Measurements from ENCODE around the gene PRDX2.
"Not testable (repeated sequence)": the region's sequence is repeated elsewhere in the genome, so short reads cannot be mapped to it uniquely, and the experiment has no call there.

Gene PRDX2

DNA sequence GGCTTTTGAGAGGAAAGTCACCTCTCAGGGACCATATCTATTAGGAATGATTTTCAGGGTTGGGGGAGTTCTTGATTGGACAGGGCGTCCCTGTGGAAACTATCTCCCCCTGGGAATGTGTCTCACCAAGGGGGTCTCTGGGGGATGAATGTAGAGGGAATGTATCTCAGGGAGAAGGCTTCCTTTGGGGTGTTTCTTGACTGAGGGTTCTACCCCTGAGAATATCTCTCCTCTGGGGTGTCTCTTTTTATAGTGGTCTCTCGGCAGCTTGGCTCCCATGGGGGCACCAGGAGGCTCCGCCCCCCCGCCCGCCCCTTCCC lies 31.8 kb upstream of the PRDX2 start:
- no peak for ATAC-seq
- TF ChIP-seq SNAI2 (CRISPR knock-in tag; IDR thresholded peaks at IDR 0.05) (no peak), GLIS3 (CRISPR knock-in tag; IDR thresholded peaks at IDR 0.05) (no peak), CSDC2 (CRISPR knock-in tag; IDR thresholded peaks at IDR 0.05) (no peak), ARNTL (CRISPR knock-in tag; IDR thresholded peaks at IDR 0.05; ENCODE audit: borderline replicate concordance, low read depth) (no peak), PPARA (CRISPR knock-in tag; IDR thresholded peaks at IDR 0.05; ENCODE audit: borderline replicate concordance) (no peak), ZFP3 (CRISPR knock-in tag; IDR thresholded peaks at IDR 0.05) (no peak), BACH2 (CRISPR knock-in tag; IDR thresholded peaks at IDR 0.05; ENCODE audit: borderline replicate concordance) (no peak), ZNF8 (CRISPR knock-in tag; IDR thresholded peaks at IDR 0.05) (no peak), TCF4 (CRISPR knock-in tag; IDR thresholded peaks at IDR 0.05; ENCODE audit: borderline replicate concordance) (no peak), TOX (CRISPR knock-in tag; IDR thresholded peaks at IDR 0.05; ENCODE audit: borderline replicate concordance) (no peak)

DNA sequence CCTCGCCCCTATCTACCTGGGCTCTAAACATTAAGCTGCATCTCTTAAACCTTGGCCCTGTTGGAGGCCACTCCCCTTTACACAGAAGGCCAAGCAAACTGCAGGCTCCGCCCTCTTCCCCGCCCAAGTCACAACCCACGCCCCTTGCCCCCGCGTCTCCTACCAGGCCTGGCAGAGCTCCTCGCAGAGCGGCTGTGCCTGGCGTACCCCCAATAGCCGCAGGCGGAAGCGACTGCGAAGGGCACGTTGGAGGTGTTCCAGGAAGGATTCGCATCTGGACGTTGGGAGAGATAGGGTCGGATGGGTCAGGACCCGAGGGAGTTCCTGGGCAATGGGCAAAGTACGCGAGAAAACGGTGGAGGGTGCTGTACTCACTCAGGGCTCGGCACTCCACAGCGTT lies 26.9 kb upstream of the PRDX2 start:
- peak; percentile 85 for ATAC-seq

GRCh38 chr19:12825254-12826131 lies 23.9 kb upstream of the PRDX2 start:
- TF ChIP-seq TCF4 (CRISPR knock-in tag; IDR thresholded peaks at IDR 0.05; ENCODE audit: borderline replicate concordance) (no peak), GLIS3 (CRISPR knock-in tag; IDR thresholded peaks at IDR 0.05) (no peak), CSDC2 (CRISPR knock-in tag; IDR thresholded peaks at IDR 0.05) (no peak), OSR1 (CRISPR knock-in tag; IDR thresholded peaks at IDR 0.05) (no peak), POU6F1 (CRISPR knock-in tag; IDR thresholded peaks at IDR 0.05; ENCODE audit: borderline replicate concordance, low read depth) (no peak)
- TF ChIP-seq, protein P1, sequence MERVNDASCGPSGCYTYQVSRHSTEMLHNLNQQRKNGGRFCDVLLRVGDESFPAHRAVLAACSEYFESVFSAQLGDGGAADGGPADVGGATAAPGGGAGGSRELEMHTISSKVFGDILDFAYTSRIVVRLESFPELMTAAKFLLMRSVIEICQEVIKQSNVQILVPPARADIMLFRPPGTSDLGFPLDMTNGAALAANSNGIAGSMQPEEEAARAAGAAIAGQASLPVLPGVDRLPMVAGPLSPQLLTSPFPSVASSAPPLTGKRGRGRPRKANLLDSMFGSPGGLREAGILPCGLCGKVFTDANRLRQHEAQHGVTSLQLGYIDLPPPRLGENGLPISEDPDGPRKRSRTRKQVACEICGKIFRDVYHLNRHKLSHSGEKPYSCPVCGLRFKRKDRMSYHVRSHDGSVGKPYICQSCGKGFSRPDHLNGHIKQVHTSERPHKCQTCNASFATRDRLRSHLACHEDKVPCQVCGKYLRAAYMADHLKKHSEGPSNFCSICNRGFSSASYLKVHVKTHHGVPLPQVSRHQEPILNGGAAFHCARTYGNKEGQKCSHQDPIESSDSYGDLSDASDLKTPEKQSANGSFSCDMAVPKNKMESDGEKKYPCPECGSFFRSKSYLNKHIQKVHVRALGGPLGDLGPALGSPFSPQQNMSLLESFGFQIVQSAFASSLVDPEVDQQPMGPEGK (CRISPR knock-in tag; IDR thresholded peaks at IDR 0.05; ENCODE audit: borderline replicate concordance): no peak
- peak; percentile 62 for ATAC-seq

More for the DNA sequence above, 26.9 kb upstream of the PRDX2 start:
- TF ChIP-seq ZNF70 (CRISPR knock-in tag; IDR thresholded peaks at IDR 0.05) (no peak), TCF4 (CRISPR knock-in tag; IDR thresholded peaks at IDR 0.05; ENCODE audit: borderline replicate concordance) (peak; percentile 32; the same call in 1 of the 2 replicates), CSRNP3 (CRISPR knock-in tag; IDR thresholded peaks at IDR 0.05) (no peak)

- TF ChIP-seq, protein P1 (CRISPR knock-in tag; IDR thresholded peaks at IDR 0.05; ENCODE audit: borderline replicate concordance): no peak
- TF ChIP-seq CSDC2 (CRISPR knock-in tag; IDR thresholded peaks at IDR 0.05) (no peak), CREB5 (CRISPR knock-in tag; IDR thresholded peaks at IDR 0.05; ENCODE audit: low read depth) (no peak), ZFP30 (CRISPR knock-in tag; IDR thresholded peaks at IDR 0.05) (no peak), ZNF70 (CRISPR knock-in tag; IDR thresholded peaks at IDR 0.05) (no peak), ISL1 (CRISPR knock-in tag; IDR thresholded peaks at IDR 0.05) (no peak), ZNF565 (CRISPR knock-in tag; conservative IDR thresholded peaks at IDR 0.05; ENCODE audit: low read depth) (no peak), RARB (CRISPR knock-in tag; IDR thresholded peaks at IDR 0.05) (no peak), SNAI2 (CRISPR knock-in tag; IDR thresholded peaks at IDR 0.05) (no peak), POU6F1 (CRISPR knock-in tag; IDR thresholded peaks at IDR 0.05; ENCODE audit: borderline replicate concordance, low read depth) (no peak), OSR1 (CRISPR knock-in tag; IDR thresholded peaks at IDR 0.05) (no peak), ARNTL (CRISPR knock-in tag; IDR thresholded peaks at IDR 0.05; ENCODE audit: borderline replicate concordance, low read depth) (no peak)
- TF ChIP-seq, protein P2, sequence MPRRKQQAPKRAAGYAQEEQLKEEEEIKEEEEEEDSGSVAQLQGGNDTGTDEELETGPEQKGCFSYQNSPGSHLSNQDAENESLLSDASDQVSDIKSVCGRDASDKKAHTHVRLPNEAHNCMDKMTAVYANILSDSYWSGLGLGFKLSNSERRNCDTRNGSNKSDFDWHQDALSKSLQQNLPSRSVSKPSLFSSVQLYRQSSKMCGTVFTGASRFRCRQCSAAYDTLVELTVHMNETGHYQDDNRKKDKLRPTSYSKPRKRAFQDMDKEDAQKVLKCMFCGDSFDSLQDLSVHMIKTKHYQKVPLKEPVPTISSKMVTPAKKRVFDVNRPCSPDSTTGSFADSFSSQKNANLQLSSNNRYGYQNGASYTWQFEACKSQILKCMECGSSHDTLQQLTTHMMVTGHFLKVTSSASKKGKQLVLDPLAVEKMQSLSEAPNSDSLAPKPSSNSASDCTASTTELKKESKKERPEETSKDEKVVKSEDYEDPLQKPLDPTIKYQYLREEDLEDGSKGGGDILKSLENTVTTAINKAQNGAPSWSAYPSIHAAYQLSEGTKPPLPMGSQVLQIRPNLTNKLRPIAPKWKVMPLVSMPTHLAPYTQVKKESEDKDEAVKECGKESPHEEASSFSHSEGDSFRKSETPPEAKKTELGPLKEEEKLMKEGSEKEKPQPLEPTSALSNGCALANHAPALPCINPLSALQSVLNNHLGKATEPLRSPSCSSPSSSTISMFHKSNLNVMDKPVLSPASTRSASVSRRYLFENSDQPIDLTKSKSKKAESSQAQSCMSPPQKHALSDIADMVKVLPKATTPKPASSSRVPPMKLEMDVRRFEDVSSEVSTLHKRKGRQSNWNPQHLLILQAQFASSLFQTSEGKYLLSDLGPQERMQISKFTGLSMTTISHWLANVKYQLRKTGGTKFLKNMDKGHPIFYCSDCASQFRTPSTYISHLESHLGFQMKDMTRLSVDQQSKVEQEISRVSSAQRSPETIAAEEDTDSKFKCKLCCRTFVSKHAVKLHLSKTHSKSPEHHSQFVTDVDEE (CRISPR knock-in tag; IDR thresholded peaks at IDR 0.05): no peak
- no peak for ATAC-seq
Measured at GRCh38 chr19:12821761-12822160, 20.2 kb upstream of the PRDX2 start.

DNA sequence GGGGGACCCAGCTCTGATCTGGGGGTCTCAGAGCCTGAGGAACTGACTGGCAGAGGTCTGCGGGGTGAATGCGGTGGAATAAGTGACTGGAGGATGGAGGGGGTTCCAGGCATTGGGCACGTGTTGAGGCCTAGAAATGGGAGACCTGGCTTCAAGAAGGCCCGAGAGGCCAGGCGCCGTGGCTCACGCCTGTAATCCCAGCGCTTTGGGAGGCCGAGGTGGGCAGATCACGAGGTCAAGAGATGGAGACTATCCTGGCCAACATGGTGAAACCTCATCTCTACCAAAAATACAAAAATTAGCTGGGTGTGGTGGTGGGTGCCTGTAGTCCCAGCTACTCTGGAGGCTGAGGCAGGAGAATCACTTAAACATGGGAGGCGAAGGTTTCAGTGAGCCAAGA lies 16.2 kb upstream of the PRDX2 start:
- not testable (repeated sequence) for ATAC-seq

All from SK-N-SH treated with all-trans-retinoic acid at 6 μM for 48 hours (cell line).